Upper lobe of left lung (tissue), 6 donors: ENCODE results near the gene TSHZ2. TPM values are rescaled to one million over a fixed set of nuclear protein-coding genes. Genes with fewer than 3 reads are reported as not detected.
"Not testable (repeated sequence)": the region's sequence is repeated elsewhere in the genome, so short reads cannot be mapped to it uniquely, and the experiment has no call there.

Experiments
- ATAC-seq, 2 donors: fragments of 200-7000 bp; cut with Tn5 transposase; one replicate each; pipeline ENCODE4 v1.9.1; 2022; ENCODE audit warnings: mild to moderate bottlenecking in 2 of 2, moderate library complexity in 2 of 2; ENCODE audit not compliant: low FRiP score in 2 of 2
- DNase-seq, 2 donors: peaks; one replicate each; pipeline ENCODE4 v3.0.0-alpha.2; 2019 to 2020
- H3K27ac ChIP-seq, 4 donors: fragments of 200-600 bp; sonication (generic); one replicate each; pipeline ENCODE4 v1.5.1; 2016 to 2019
- H3K27me3 ChIP-seq, 4 donors: fragments of 200-600 bp; sonication (generic); one replicate each; pipeline ENCODE4 v1.5.1; 2017 to 2019
- H3K36me3 ChIP-seq, 4 donors: fragments of 200-600 bp; sonication (generic); one replicate each; pipeline ENCODE4 v1.5.1; 2016 to 2019
- H3K4me1 ChIP-seq, 4 donors: fragments of 200-600 bp; sonication (generic); one replicate each; pipeline ENCODE4 v1.5.1; 2018 to 2019
- H3K4me3 ChIP-seq, 4 donors: fragments of 200-600 bp; sonication (generic); one replicate each; pipeline ENCODE4 v1.5.1; 2017 to 2019; ENCODE audit warnings: mild to moderate bottlenecking in 2 of 4, moderate library complexity in 1 of 4
- H3K9me3 ChIP-seq, 4 donors: fragments of 200-600 bp; sonication (generic); one replicate each; pipeline ENCODE4 v1.5.1; 2018 to 2019
- EP300 ChIP-seq, 4 donors: sonication (generic); formaldehyde crosslinking; IDR thresholded peaks; one replicate each; pipeline ENCODE4 v1.5.1; 2017; ENCODE audit warnings: antibody characterized with exemption in 4 of 4, control low read depth in 2 of 4
- POLR2A ChIP-seq, 4 donors: fragments of 450-650 bp; IDR thresholded peaks; one replicate each; pipeline ENCODE4 v1.5.1; 2016 to 2017; ENCODE audit warnings: antibody characterized with exemption in 4 of 4, mild to moderate bottlenecking in 2 of 4
- POLR2AphosphoS5 ChIP-seq, 2 donors: sonication (generic); formaldehyde crosslinking; IDR thresholded peaks; one replicate each; pipeline ENCODE4 v1.5.1; 2017; ENCODE audit warnings: antibody characterized with exemption in 2 of 2
- WGBS, 2 donors: methylation state at CpG; one replicate each; pipeline ENCODE4 v1.1.5; 2017 to 2018; 5-methylcytosine and 5-hydroxymethylcytosine counted together
- total RNA-seq, 6 donors: library from RNA; depleted of rRNA in 4 of 6; stranded (reverse); fragments of >200 nt in 4 of 6; gene quantifications; one replicate each; pipeline versions ENCODE4 v1.1.0 to v1.2.1, GENCODE V29; 2016 to 2021
- TF ChIP-seq, protein P1 (sequence below), 6 experiments: fragments of 450-650 bp in 4 of 6; fragments of 200-600 bp in 2 of 6; sonication (generic) in 2 of 6; IDR thresholded peaks; one replicate each; pipeline ENCODE4 v1.5.1; 2016 to 2019; ENCODE audit warnings: antibody characterized with exemption in 6 of 6
- donor health status: DM: no; HTN: no; CAD: no; lungs with moderate emphysema.
- donor health status: DM: no; HTN: yes; CAD: no; lungs with severe emphysema.

Gene TSHZ2
- total RNA-seq, 6 donors from 2014 or later: 1.8 to 10.0 (median 3.2) TPM

DNA sequence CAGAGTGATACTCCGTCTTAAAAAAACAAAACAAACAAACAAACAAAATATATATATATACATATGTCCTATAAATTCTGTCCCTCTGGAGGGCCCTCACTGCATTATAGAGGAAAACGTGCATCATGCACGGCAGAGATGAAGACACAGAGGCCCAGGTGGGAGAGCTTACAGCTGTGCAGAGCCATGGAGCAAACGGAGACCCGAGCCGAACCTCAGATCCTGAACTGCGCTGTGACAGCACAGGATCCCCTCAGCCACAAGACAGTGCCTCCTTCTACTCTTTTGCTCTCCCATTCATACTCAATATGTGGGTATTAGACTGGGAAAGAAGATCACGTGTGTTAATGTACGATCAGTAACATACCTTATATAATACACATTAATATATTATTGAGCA lies 539.9 kb downstream of the TSHZ2 start:
- no peaks in the 10 kb centered on the region for H3K4me1 ChIP-seq
- H3K9me3 ChIP-seq: no peaks in the 10 kb centered on the region
- H3K36me3 ChIP-seq: no peaks in the 10 kb centered on the region
- DNase-seq (no peak), ATAC-seq (no peak)
- TF ChIP-seq POLR2AphosphoS5 (IDR thresholded peaks at IDR 0.05) (no peak), EP300 (IDR thresholded peaks at IDR 0.05) (no peak)
- TF ChIP-seq, protein P1, sequence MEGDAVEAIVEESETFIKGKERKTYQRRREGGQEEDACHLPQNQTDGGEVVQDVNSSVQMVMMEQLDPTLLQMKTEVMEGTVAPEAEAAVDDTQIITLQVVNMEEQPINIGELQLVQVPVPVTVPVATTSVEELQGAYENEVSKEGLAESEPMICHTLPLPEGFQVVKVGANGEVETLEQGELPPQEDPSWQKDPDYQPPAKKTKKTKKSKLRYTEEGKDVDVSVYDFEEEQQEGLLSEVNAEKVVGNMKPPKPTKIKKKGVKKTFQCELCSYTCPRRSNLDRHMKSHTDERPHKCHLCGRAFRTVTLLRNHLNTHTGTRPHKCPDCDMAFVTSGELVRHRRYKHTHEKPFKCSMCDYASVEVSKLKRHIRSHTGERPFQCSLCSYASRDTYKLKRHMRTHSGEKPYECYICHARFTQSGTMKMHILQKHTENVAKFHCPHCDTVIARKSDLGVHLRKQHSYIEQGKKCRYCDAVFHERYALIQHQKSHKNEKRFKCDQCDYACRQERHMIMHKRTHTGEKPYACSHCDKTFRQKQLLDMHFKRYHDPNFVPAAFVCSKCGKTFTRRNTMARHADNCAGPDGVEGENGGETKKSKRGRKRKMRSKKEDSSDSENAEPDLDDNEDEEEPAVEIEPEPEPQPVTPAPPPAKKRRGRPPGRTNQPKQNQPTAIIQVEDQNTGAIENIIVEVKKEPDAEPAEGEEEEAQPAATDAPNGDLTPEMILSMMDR (IDR thresholded peaks at IDR 0.05): no peak
- no peak overlapping the region for H3K27ac ChIP-seq
- H3K4me3 ChIP-seq: no peak overlapping the region
- no peaks in the 10 kb centered on the region for H3K27me3 ChIP-seq
- 86 to 91% methylated on average over 9 of the region's 9 CpGs for WGBS, 2 donors

DNA sequence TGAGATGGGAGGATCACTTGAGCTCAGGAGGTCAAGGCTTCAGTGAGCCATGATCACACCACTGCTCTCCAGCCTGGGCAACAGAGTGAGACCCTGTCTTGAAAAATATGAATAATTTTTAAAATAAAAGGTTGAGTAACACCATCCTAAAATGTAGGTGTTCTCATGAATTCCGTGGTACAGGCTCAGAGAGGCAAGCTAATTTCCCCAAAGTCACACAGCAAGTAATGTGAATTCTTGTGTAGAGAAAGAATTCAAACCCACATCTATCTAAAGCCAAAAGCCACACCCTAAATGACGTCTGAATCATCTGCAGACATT lies 541.0 kb downstream of the TSHZ2 start:
- no peak overlapping the region for H3K27ac ChIP-seq
- no peaks in the 10 kb centered on the region for H3K27me3 ChIP-seq
- DNase-seq (no peak), ATAC-seq (no peak)
- no peaks in the 10 kb centered on the region for H3K36me3 ChIP-seq
- H3K4me3 ChIP-seq: no peak overlapping the region
- H3K4me1 ChIP-seq: no peaks in the 10 kb centered on the region
- no peak for TF ChIP-seq POLR2AphosphoS5 (IDR thresholded peaks at IDR 0.05)
- no peak for TF ChIP-seq EP300 (IDR thresholded peaks at IDR 0.05)
- no peak for TF ChIP-seq POLR2A (IDR thresholded peaks at IDR 0.05)
- TF ChIP-seq, protein P1 (IDR thresholded peaks at IDR 0.05): no peak
- H3K9me3 ChIP-seq: no peaks in the 10 kb centered on the region
- 72 to 82% methylated on average over 2 of the region's 2 CpGs for WGBS, 2 donors

- ATAC-seq (peak in 1 of 2 donors; percentile 59), DNase-seq (no peak)
- TF ChIP-seq EP300 (IDR thresholded peaks at IDR 0.05) (no peak), POLR2AphosphoS5 (IDR thresholded peaks at IDR 0.05) (no peak), POLR2A (IDR thresholded peaks at IDR 0.05) (no peak)
- TF ChIP-seq, protein P1 (IDR thresholded peaks at IDR 0.05): no peak
- 68 to 82% methylated on average over 18 of the region's 18 CpGs for WGBS, 2 donors
- Histone ChIP-seq H3K4me3 (no peak overlapping the region), H3K9me3 (no peaks in the 10 kb centered on the region), H3K27me3 (no peaks in the 10 kb centered on the region), H3K36me3 (no peaks in the 10 kb centered on the region), H3K27ac (no peak overlapping the region), H3K4me1 (no peaks in the 10 kb centered on the region)
Measured at GRCh38 chr20:53513489-53514298, 541.5 kb downstream of the TSHZ2 start.

DNA sequence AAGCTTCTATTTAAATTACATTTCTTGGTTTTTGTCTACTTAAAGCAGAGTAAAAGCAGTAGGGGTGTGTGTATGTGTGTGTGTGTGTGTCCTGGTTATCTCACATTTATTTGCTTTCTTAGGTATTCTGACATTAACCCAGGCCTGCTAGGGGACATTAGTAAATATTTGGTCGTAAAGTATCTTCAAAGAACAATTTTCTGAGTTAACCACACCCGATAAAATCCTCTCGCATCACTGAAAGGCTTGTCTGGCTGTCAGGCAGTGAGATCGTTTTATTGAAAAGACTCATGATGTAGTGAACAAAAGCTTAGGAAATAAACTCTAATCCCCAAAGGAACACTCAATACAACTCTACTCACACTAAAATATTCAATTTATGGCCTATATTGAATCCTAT lies 543.6 kb downstream of the TSHZ2 start:
- 75 to 85% methylated on average over 4 of the region's 4 CpGs for WGBS, 2 donors
- Histone ChIP-seq H3K4me3 (no peak overlapping the region), H3K27me3 (no peaks in the 10 kb centered on the region), H3K4me1 (no peaks in the 10 kb centered on the region), H3K27ac (no peak overlapping the region), H3K9me3 (no peaks in the 10 kb centered on the region), H3K36me3 (no peaks in the 10 kb centered on the region)
- DNase-seq (no peak), ATAC-seq (no peak)
- TF ChIP-seq, protein P1 (IDR thresholded peaks at IDR 0.05): no peak
- TF ChIP-seq POLR2AphosphoS5 (IDR thresholded peaks at IDR 0.05) (no peak), POLR2A (IDR thresholded peaks at IDR 0.05) (no peak), EP300 (IDR thresholded peaks at IDR 0.05) (no peak)

DNA sequence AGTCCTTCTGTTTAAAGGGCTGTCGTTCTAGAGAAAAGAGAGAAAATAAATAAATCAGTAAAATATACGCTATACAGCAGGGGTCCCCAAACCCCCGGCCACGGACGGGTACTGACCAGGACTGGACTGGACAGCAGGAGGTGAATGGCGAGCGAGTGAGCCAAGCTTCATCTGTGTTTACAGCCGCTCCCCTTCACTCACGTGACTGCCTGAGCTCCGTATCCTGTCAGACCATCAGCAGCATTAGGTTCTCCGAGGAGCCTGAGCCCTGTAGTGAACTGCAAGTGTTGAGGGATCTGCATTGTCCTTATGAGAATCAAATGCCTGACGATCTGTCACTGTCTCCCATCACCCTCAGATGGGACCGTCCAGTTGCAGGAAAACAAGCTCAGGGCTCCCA lies 545.0 kb downstream of the TSHZ2 start:
- no peak for ATAC-seq
- TF ChIP-seq, protein P1 (IDR thresholded peaks at IDR 0.05): no peak
- TF ChIP-seq EP300 (IDR thresholded peaks at IDR 0.05): no peak
- no peak for TF ChIP-seq POLR2AphosphoS5 (IDR thresholded peaks at IDR 0.05)
- no peak for TF ChIP-seq POLR2A (IDR thresholded peaks at IDR 0.05)

GRCh38 chr20:53521421-53521820 lies 549.3 kb downstream of the TSHZ2 start:
- ATAC-seq, H3K9me3 ChIP-seq, H3K27me3 ChIP-seq, H3K4me3 ChIP-seq, H3K4me1 ChIP-seq, H3K36me3 ChIP-seq, H3K27ac ChIP-seq, DNase-seq: not testable (repeated sequence)
- 79 to 87% methylated on average over 5 of the region's 5 CpGs for WGBS, 2 donors

More for the DNA sequence above, 545.0 kb downstream of the TSHZ2 start:
- H3K9me3 ChIP-seq: no peaks in the 10 kb centered on the region
- H3K36me3 ChIP-seq: no peaks in the 10 kb centered on the region
- WGBS, 2 donors: 58 to 60% methylated on average over 13 of the region's 13 CpGs
- no peak overlapping the region for H3K27ac ChIP-seq
- DNase-seq: no peak
- no peak overlapping the region for H3K4me3 ChIP-seq
- no peaks in the 10 kb centered on the region for H3K4me1 ChIP-seq
- H3K27me3 ChIP-seq: no peaks in the 10 kb centered on the region
